Prostate gland (tissue), 2 donors: ENCODE measurements around the gene MYO16. TPM values are rescaled to one million over a fixed set of nuclear protein-coding genes. Genes with fewer than 3 reads are reported as not detected.

ENCODE experiments used
- DNase-seq: peaks from one replicate; pipeline ENCODE4 v3.0.0-alpha.2; 2019; ENCODE audit warnings: low spot score
- H3K27ac ChIP-seq, 2 donors: fragments of 200-600 bp; sonication (generic); 2 replicates each; pipeline ENCODE4 v1.5.1; 2017 to 2019
- H3K27me3 ChIP-seq: fragments of 200-600 bp; sonication (generic); replicated peaks from 2 replicates; pipeline ENCODE4 v1.5.1; 2019; ENCODE audit not compliant: insufficient read depth
- H3K36me3 ChIP-seq, 2 donors: fragments of 200-600 bp; sonication (generic); 1 replicate in 1 of 2; 2 replicates in 1 of 2; pipeline versions ENCODE4 v1.5.1 to v1.8.1; 2017 to 2019
- H3K4me1 ChIP-seq: fragments of 200-600 bp; sonication (generic); replicated peaks from 2 replicates; pipeline ENCODE4 v1.5.1; 2019
- H3K4me3 ChIP-seq, 2 donors: fragments of 200-600 bp; sonication (generic); 2 replicates each; pipeline ENCODE4 v1.5.1; 2017 to 2019
- H3K9me3 ChIP-seq: fragments of 200-600 bp; sonication (generic); 2 replicates; pipeline ENCODE4 v1.5.1; 2017
- CTCF ChIP-seq, 4 experiments: fragments of 200-600 bp in 2 of 4; fragments of 450-650 bp in 2 of 4; sonication (generic) in 2 of 4; IDR thresholded peaks; 1 replicate in 3 of 4; 2 replicates in 1 of 4; pipeline ENCODE4 v1.5.1; 2016 to 2019; ENCODE audit warnings: antibody characterized with exemption in 4 of 4, mild to moderate bottlenecking in 2 of 4, moderate library complexity in 2 of 4
- POLR2A ChIP-seq: fragments of 450-650 bp; IDR thresholded peaks from one replicate; pipeline ENCODE4 v1.6.1; 2016; ENCODE audit warnings: antibody characterized with exemption, mild to moderate bottlenecking
- POLR2AphosphoS5 ChIP-seq: sonication (generic); formaldehyde crosslinking; IDR thresholded peaks from one replicate; pipeline ENCODE4 v1.6.1; 2017; ENCODE audit warnings: antibody characterized with exemption
- WGBS: methylation state at CpG from one replicate; pipeline ENCODE4 v1.1.5; 2018; 5-methylcytosine and 5-hydroxymethylcytosine counted together
- intact Hi-C: fragments of 100-400 bp; cut with DNase I; formaldehyde crosslinking; loops from one replicate; pipeline ENCODE4 v1.14.2; 2022
- total RNA-seq, 2 donors: library from RNA; depleted of rRNA; stranded (reverse); fragments of >200 nt; gene quantifications; one replicate each; pipeline ENCODE4 v1.1.0, GENCODE V29; 2016

Gene MYO16
- total RNA-seq, 2 donors from 2014 or later, result 0.14 to 0.85 TPM

- Histone ChIP-seq H3K27me3 (no peaks in the 10 kb centered on the region), H3K4me3 (no peak overlapping the region), H3K36me3 (no peaks in the 10 kb centered on the region), H3K4me1 (no peaks in the 10 kb centered on the region), H3K27ac (no peak overlapping the region), H3K9me3 (no peaks in the 10 kb centered on the region)
- WGBS, result 89% methylated on average over 4 of the region's 4 CpGs
- TF ChIP-seq POLR2AphosphoS5 (no peak), CTCF (IDR thresholded peaks at IDR 0.05) (no peak), POLR2A (no peak)
- no peak for DNase-seq
- intact Hi-C loops, result no loop called here
Observed at GRCh38 chr13:109204657-109205056, 575.2 kb downstream of the MYO16 start.

GRCh38 chr13:109205315-109205714 is 575.9 kb downstream of the MYO16 start:
- no peak overlapping the region for H3K4me3 ChIP-seq
- DNase-seq, result no peak
- intact Hi-C loops, result no loop called here
- H3K9me3 ChIP-seq, result no peaks in the 10 kb centered on the region
- H3K4me1 ChIP-seq, result no peaks in the 10 kb centered on the region
- no peak overlapping the region for H3K27ac ChIP-seq
- WGBS, result 85% methylated on average over 2 of the region's 2 CpGs
- no peaks in the 10 kb centered on the region for H3K27me3 ChIP-seq
- no peaks in the 10 kb centered on the region for H3K36me3 ChIP-seq
- TF ChIP-seq POLR2AphosphoS5, result no peak
- no peak for TF ChIP-seq CTCF (IDR thresholded peaks at IDR 0.05)
- no peak for TF ChIP-seq POLR2A

GRCh38 chr13:109206616-109207015 is 577.2 kb downstream of the MYO16 start:
- intact Hi-C loops, result no loop called here
- Histone ChIP-seq H3K36me3 (no peaks in the 10 kb centered on the region), H3K27ac (no peak overlapping the region), H3K27me3 (no peaks in the 10 kb centered on the region), H3K4me3 (no peak overlapping the region), H3K9me3 (no peaks in the 10 kb centered on the region), H3K4me1 (no peaks in the 10 kb centered on the region)
- TF ChIP-seq POLR2A, result no peak
- no peak for TF ChIP-seq CTCF (IDR thresholded peaks at IDR 0.05)
- no peak for TF ChIP-seq POLR2AphosphoS5
- 77% methylated on average over 7 of the region's 7 CpGs for WGBS
- DNase-seq, result no peak

DNA sequence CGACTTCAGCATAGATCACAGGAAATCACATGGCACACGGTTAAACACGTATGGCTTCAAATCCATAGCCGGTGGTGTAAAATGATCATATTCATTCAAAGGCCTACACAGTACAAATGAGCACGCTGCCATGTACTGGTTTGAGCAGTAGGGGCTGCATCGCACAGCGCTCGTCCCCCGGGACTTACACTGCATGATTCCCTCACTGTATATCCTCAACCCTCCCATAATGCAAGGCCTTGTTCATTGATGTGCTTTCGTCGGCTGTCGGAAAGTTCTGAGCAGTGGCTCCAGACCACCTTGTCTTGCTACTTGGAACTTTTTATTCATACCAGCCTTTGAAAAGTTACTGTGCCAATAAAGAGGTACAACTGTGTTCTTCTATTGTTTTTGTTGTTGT is 578.2 kb downstream of the MYO16 start:
- intact Hi-C loops, result no loop called here
- H3K27me3 ChIP-seq, result no peaks in the 10 kb centered on the region
- H3K4me3 ChIP-seq, result no peak overlapping the region
- H3K27ac ChIP-seq, result no peak overlapping the region
- no peaks in the 10 kb centered on the region for H3K36me3 ChIP-seq
- H3K9me3 ChIP-seq, result no peaks in the 10 kb centered on the region
- H3K4me1 ChIP-seq, result no peaks in the 10 kb centered on the region
- DNase-seq, result no peak
- TF ChIP-seq CTCF (IDR thresholded peaks at IDR 0.05) (no peak), POLR2AphosphoS5 (no peak), POLR2A (no peak)
- WGBS, result 96% methylated on average over 12 of the region's 12 CpGs

GRCh38 chr13:109208522-109208921 is 579.1 kb downstream of the MYO16 start:
- H3K9me3 ChIP-seq, result no peaks in the 10 kb centered on the region
- no peaks in the 10 kb centered on the region for H3K36me3 ChIP-seq
- no peaks in the 10 kb centered on the region for H3K27me3 ChIP-seq
- DNase-seq, result no peak
- no peak overlapping the region for H3K4me3 ChIP-seq
- 81% methylated on average over 5 of the region's 5 CpGs for WGBS
- no peak overlapping the region for H3K27ac ChIP-seq
- no peak for TF ChIP-seq POLR2AphosphoS5
- TF ChIP-seq POLR2A, result no peak
- no peak for TF ChIP-seq CTCF (IDR thresholded peaks at IDR 0.05)
- intact Hi-C loops, result no loop called here
- no peaks in the 10 kb centered on the region for H3K4me1 ChIP-seq
